ENCODE data around the gene USP31. TPM values are rescaled to one million over a fixed set of nuclear protein-coding genes. Genes with fewer than 3 reads are reported as not detected.
A peak's percentile ranks its signal among the peaks of the same experiment; 100 is the strongest.
"Not testable (repeated sequence)": the region's sequence is repeated elsewhere in the genome, so short reads cannot be mapped to it uniquely, and the experiment has no call there.

Gene USP31
- total RNA-seq, 1 experiment from 2014 or later, result 16.1 TPM

DNA sequence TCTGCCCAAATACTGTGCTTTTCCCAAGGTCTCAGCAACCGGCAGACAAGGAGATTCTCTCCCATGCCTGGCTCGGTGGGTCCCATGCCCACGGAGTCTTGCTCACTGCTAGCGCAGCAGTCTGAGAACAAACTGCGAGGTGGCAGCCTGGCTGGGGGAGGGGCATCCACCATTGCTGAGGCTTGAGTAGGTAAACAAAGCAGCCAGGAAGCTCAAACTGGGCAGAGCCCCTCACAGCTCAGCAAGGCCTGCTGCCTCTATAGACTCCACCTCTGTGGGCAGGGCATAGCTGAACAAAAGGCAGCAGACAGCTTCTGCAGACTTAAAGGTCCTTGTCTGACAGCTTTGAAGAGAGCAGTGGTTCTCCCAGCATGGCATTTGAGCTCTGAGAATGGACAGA lies 55.1 kb downstream of the USP31 start:
- not testable (repeated sequence) for H3K4me1 ChIP-seq (ENCODE audit: insufficient read depth, low read length); H2AK5ac ChIP-seq (ENCODE audit: insufficient read length, low read length); H2BK120ac ChIP-seq (ENCODE audit: low read depth, low read length, poor library complexity, severe bottlenecking); H4K20me1 ChIP-seq (ENCODE audit: control insufficient read depth, insufficient read depth, insufficient read length); H3K18ac ChIP-seq (ENCODE audit: insufficient read length, low read depth, low read length); H2AFZ ChIP-seq (ENCODE audit: low read length); H2BK12ac ChIP-seq (ENCODE audit: insufficient read length, low read depth, low read length); H3K56ac ChIP-seq (ENCODE audit: insufficient read length, low read depth, low read length); H3K27ac ChIP-seq (ENCODE audit: insufficient read length, low read depth, low read length); H3K4ac ChIP-seq (ENCODE audit: low read depth, low read length); H3K4me3 Mint-ChIP-seq; H4K8ac ChIP-seq (replicated peaks; ENCODE audit: insufficient read length, low read depth, low read length); H3K79me1 ChIP-seq (ENCODE audit: insufficient read depth, low read depth, low read length, poor library complexity, severe bottlenecking); H2BK15ac ChIP-seq (ENCODE audit: low read depth, low read length); H2BK20ac ChIP-seq (ENCODE audit: low read depth, low read length, poor library complexity, severe bottlenecking); H3K9me3 ChIP-seq (ENCODE audit: control insufficient read depth, low read depth, low read length); H2BK5ac ChIP-seq (ENCODE audit: insufficient read length, low read length); H3K23me2 ChIP-seq (ENCODE audit: insufficient read length, low read depth, low read length, poor library complexity, severe bottlenecking); H3K23ac ChIP-seq (ENCODE audit: insufficient read length, low read depth, low read length); H4K91ac ChIP-seq (ENCODE audit: insufficient read length, low read depth, low read length); H3K9ac ChIP-seq (ENCODE audit: extremely low read depth, insufficient read length, low read length); H4K5ac ChIP-seq (ENCODE audit: insufficient read length, low read depth, low read length); H3K14ac ChIP-seq (ENCODE audit: insufficient read depth, low read length); H3K79me2 ChIP-seq (ENCODE audit: insufficient read depth, low read length); H3K27me3 ChIP-seq (ENCODE audit: insufficient read depth, low read length); H3T11ph ChIP-seq (ENCODE audit: low read length); H3K9me3 Mint-ChIP-seq; H3K27me3 Mint-ChIP-seq (ENCODE audit: low read depth); H3K4me2 ChIP-seq (ENCODE audit: insufficient read depth, insufficient read length, low read length)
- H3K27ac Mint-ChIP-seq, result peak overlapping the region in 2 of 3 experiments; percentile 44 to 88; a peak in 1 of 7 replicates
- H3K4me1 Mint-ChIP-seq, result peaks cover 17 to 20% of the 10 kb centered on the region in 2 experiments
- H3K36me3 Mint-ChIP-seq (ENCODE audit: insufficient read depth in 1 of 3, low read depth in 3 of 3), result peaks cover 35 to 44% (median 36%) of the 10 kb centered on the region in 3 experiments
- DNase-seq, result peak; percentile 55
- WGBS (ENCODE audit: extremely low coverage, insufficient read length, low lambda C conversion rate), result no CpG with 5 or more reads among the region's 5 CpGs

All from H9 (cell line).